Lung microvascular endothelial cell (primary cell): ENCODE results near the gene RRP9. TPM values are rescaled to one million over a fixed set of nuclear protein-coding genes. Genes with fewer than 3 reads are reported as not detected.
"Not testable (repeated sequence)": the region's sequence is repeated elsewhere in the genome, so short reads cannot be mapped to it uniquely, and the experiment has no call there.

Experiments used
- DNase-seq, 2 donors: peaks; one replicate each; pipeline versions ENCODE4 v3.0.0 to v3.0.0-alpha.2; 2010; ENCODE audit warnings: low read depth in 2 of 2
- total RNA-seq: library from RNA; depleted of rRNA; stranded (reverse); fragments of >200 nt; gene quantifications from 2 replicates; pipeline ENCODE4 v1.2.1, GENCODE V29; 2014

Gene RRP9
- total RNA-seq: 11.1 and 18.5 TPM in 2 replicates

- peak; percentile 100 for DNase-seq
These were observed at the start of gene RRP9, which contains the start of gene PARP3 for GRCh38 chr3:51941798-51942602. Gene RRP9, minus strand, starts transcription at chr3:51941904. Its CDS starts 37 bp downstream, at chr3:51941867. Gene PARP3, plus strand, starts transcription at chr3:51942363. Its CDS starts 993 bp downstream, at chr3:51943356.

GRCh38 chr3:51990501-51990971, 48.8 kb upstream of the RRP9 start:
- DNase-seq: not testable (repeated sequence)

- no peak for DNase-seq
These were observed 46.8 kb upstream of the RRP9 start for GRCh38 chr3:51988286-51989146.

- no peak for DNase-seq
These were observed 45.9 kb upstream of the RRP9 start for GRCh38 chr3:51987568-51987967.

- DNase-seq: no peak
These were observed 44.6 kb upstream of the RRP9 start for GRCh38 chr3:51986010-51986947.

GRCh38 chr3:51985063-51985462, 43.4 kb upstream of the RRP9 start:
- DNase-seq: no peak

GRCh38 chr3:51984269-51984647, 42.6 kb upstream of the RRP9 start:
- DNase-seq: no peak

GRCh38 chr3:51983578-51984268, 42.0 kb upstream of the RRP9 start:
- no peak for DNase-seq

GRCh38 chr3:51982838-51983577, 41.3 kb upstream of the RRP9 start, which contains the start of gene ACY1:
Gene ACY1, plus strand, starts transcription at chr3:51983535. Its CDS starts 530 bp downstream, at chr3:51984065.
- peak; percentile 83 to 87 for DNase-seq

- DNase-seq: peak; percentile 41 to 67
These were observed 40.7 kb upstream of the RRP9 start for GRCh38 chr3:51982352-51982837.

GRCh38 chr3:51980253-51980652, 38.5 kb upstream of the RRP9 start:
- no peak for DNase-seq

- DNase-seq: no peak
These were observed 36.4 kb upstream of the RRP9 start for GRCh38 chr3:51978143-51978502.

GRCh38 chr3:51977446-51978142, 35.9 kb upstream of the RRP9 start:
- no peak for DNase-seq

- peak; percentile 51 to 53 for DNase-seq
These were observed 34.3 kb upstream of the RRP9 start for GRCh38 chr3:51975852-51976549.

- DNase-seq: peak; percentile 66 to 67
These were observed 33.5 kb upstream of the RRP9 start, which contains the start of gene ABHD14A for GRCh38 chr3:51974963-51975851. Gene ABHD14A, plus strand, starts transcription at chr3:51975064. Its CDS starts 72 bp downstream, at chr3:51975136.

- DNase-seq: peak in 1 of 2 donors; percentile 23
These were observed 32.7 kb upstream of the RRP9 start for GRCh38 chr3:51974277-51974962.

- no peak for DNase-seq
These were observed 29.6 kb upstream of the RRP9 start for GRCh38 chr3:51971350-51971749.
